ENCODE results near the gene LHX3. TPM values are rescaled to one million over a fixed set of nuclear protein-coding genes. Genes with fewer than 3 reads are reported as not detected.

The LHX3 gene
- total RNA-seq, 1 donor from 2014 or later: not detected

DNA sequence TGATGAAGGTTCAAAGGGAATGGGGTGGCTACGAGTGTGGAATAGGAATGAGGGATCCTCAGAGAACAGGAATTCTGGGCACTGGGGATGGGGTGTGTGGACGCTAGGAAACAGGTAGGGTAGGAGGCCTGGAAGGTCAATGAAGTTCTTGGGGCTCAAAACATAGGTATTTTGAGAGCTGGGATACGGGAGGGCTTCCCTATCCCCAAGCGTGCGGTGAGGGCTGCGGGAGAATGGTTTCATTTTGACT, 40.0 kb upstream of the LHX3 start:
- H3K27ac Mint-ChIP-seq (ENCODE audit: unreplicated experiment): peak overlapping the region; percentile 65
- no peak for TF ChIP-seq CTCF (IDR thresholded peaks at IDR 0.05; ENCODE audit: unreplicated experiment)
- DNase-seq (ENCODE audit: low spot score): no peak
- H3K36me3 Mint-ChIP-seq (ENCODE audit: low read depth, unreplicated experiment): no peaks in the 10 kb centered on the region
- H3K4me3 Mint-ChIP-seq (ENCODE audit: unreplicated experiment): peak overlapping the region; percentile 93
- H3K27me3 Mint-ChIP-seq (ENCODE audit: unreplicated experiment): peaks cover 12% of the 10 kb centered on the region
- H3K9me3 Mint-ChIP-seq (ENCODE audit: unreplicated experiment): no peaks in the 10 kb centered on the region
- peaks cover 22% of the 10 kb centered on the region for H3K4me1 Mint-ChIP-seq (ENCODE audit: unreplicated experiment)

GRCh38 chr9:136244122-136244968, 39.4 kb upstream of the LHX3 start:
- H3K4me1 Mint-ChIP-seq (ENCODE audit: unreplicated experiment): peaks cover 26% of the 10 kb centered on the region
- peak overlapping the region; percentile 93 for H3K4me3 Mint-ChIP-seq (ENCODE audit: unreplicated experiment)
- H3K9me3 Mint-ChIP-seq (ENCODE audit: unreplicated experiment): no peaks in the 10 kb centered on the region
- peak overlapping the region; percentile 65 for H3K27ac Mint-ChIP-seq (ENCODE audit: unreplicated experiment)
- no peak for TF ChIP-seq CTCF (IDR thresholded peaks at IDR 0.05; ENCODE audit: unreplicated experiment)
- H3K27me3 Mint-ChIP-seq (ENCODE audit: unreplicated experiment): peaks cover 10% of the 10 kb centered on the region
- DNase-seq (ENCODE audit: low spot score): no peak
- H3K36me3 Mint-ChIP-seq (ENCODE audit: low read depth, unreplicated experiment): no peaks in the 10 kb centered on the region

GRCh38 chr9:136243631-136244030, 38.7 kb upstream of the LHX3 start:
- TF ChIP-seq CTCF (IDR thresholded peaks at IDR 0.05; ENCODE audit: unreplicated experiment): no peak
- no peak for DNase-seq (ENCODE audit: low spot score)
- Mint-ChIP-seq H3K4me1 (ENCODE audit: unreplicated experiment) (peaks cover 32% of the 10 kb centered on the region), H3K27me3 (ENCODE audit: unreplicated experiment) (peaks cover 10% of the 10 kb centered on the region), H3K9me3 (ENCODE audit: unreplicated experiment) (no peaks in the 10 kb centered on the region), H3K36me3 (ENCODE audit: low read depth, unreplicated experiment) (no peaks in the 10 kb centered on the region), H3K27ac (ENCODE audit: unreplicated experiment) (no peak overlapping the region), H3K4me3 (ENCODE audit: unreplicated experiment) (peak overlapping the region; percentile 93)

- no peak for DNase-seq (ENCODE audit: low spot score)
- TF ChIP-seq CTCF (IDR thresholded peaks at IDR 0.05; ENCODE audit: unreplicated experiment): no peak
- peaks cover 10% of the 10 kb centered on the region for H3K27me3 Mint-ChIP-seq (ENCODE audit: unreplicated experiment)
- peaks cover 38% of the 10 kb centered on the region for H3K4me1 Mint-ChIP-seq (ENCODE audit: unreplicated experiment)
- H3K9me3 Mint-ChIP-seq (ENCODE audit: unreplicated experiment): no peaks in the 10 kb centered on the region
- H3K4me3 Mint-ChIP-seq (ENCODE audit: unreplicated experiment): no peak overlapping the region
- H3K27ac Mint-ChIP-seq (ENCODE audit: unreplicated experiment): no peak overlapping the region
- no peaks in the 10 kb centered on the region for H3K36me3 Mint-ChIP-seq (ENCODE audit: low read depth, unreplicated experiment)
Measured at GRCh38 chr9:136242918-136243525, 38.1 kb upstream of the LHX3 start.

DNA sequence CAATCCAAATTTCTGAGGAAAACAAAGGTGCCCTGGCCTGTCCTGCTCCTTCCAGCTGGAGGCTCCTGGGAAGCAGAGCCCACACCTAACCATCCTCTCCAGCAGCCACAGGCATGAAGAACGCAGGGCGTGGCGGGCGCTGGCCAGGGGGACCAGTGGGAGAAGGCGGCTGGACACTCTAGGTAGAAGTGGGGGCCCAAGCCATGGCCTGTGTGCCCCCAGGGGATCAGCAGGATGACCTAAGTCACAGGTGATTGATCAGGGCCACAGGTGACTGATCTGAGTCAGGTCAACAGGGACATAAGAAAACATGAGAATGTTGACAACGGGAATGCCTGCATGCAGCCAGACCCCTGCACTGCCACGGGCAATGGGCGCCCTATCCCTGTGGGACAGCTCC, 37.3 kb upstream of the LHX3 start:
- no peaks in the 10 kb centered on the region for H3K9me3 Mint-ChIP-seq (ENCODE audit: unreplicated experiment)
- H3K27ac Mint-ChIP-seq (ENCODE audit: unreplicated experiment): no peak overlapping the region
- H3K4me1 Mint-ChIP-seq (ENCODE audit: unreplicated experiment): peaks cover 41% of the 10 kb centered on the region
- DNase-seq (ENCODE audit: low spot score): no peak
- H3K27me3 Mint-ChIP-seq (ENCODE audit: unreplicated experiment): peaks cover 11% of the 10 kb centered on the region
- no peaks in the 10 kb centered on the region for H3K36me3 Mint-ChIP-seq (ENCODE audit: low read depth, unreplicated experiment)
- no peak for TF ChIP-seq CTCF (IDR thresholded peaks at IDR 0.05; ENCODE audit: unreplicated experiment)
- no peak overlapping the region for H3K4me3 Mint-ChIP-seq (ENCODE audit: unreplicated experiment)
